Stomach smooth muscle (tissue), 2 donors: ENCODE measurements around the gene KIF6.
"Not testable (repeated sequence)": the region's sequence is repeated elsewhere in the genome, so short reads cannot be mapped to it uniquely, and the experiment has no call there.

Experiments used
- H3K27ac ChIP-seq: one replicate; pipeline ENCODE4 v1.7.0; 2013; ENCODE audit warnings: mild to moderate bottlenecking, low read length, inconsistent platforms
- H3K27me3 ChIP-seq, 2 donors: one replicate each; pipeline ENCODE4 v1.7.0; 2013; ENCODE audit warnings: low read length in 2 of 2; ENCODE audit not compliant: insufficient read depth in 2 of 2, control insufficient read depth in 1 of 2
- H3K36me3 ChIP-seq, 2 donors: one replicate each; pipeline ENCODE4 v1.7.0; 2013; ENCODE audit warnings: low read length in 2 of 2; ENCODE audit not compliant: control insufficient read depth in 2 of 2, insufficient read depth in 2 of 2
- H3K4me1 ChIP-seq: one replicate; pipeline ENCODE4 v1.7.0; 2013; ENCODE audit warnings: low read length; ENCODE audit not compliant: control insufficient read depth, insufficient read depth
- H3K4me3 ChIP-seq, 2 donors: one replicate each; pipeline ENCODE4 v1.7.0; 2013; ENCODE audit warnings: low read length in 2 of 2
- H3K9ac ChIP-seq, 2 donors: one replicate each; pipeline ENCODE4 v1.7.0; 2013; ENCODE audit warnings: low read length in 2 of 2, mild to moderate bottlenecking in 1 of 2
- H3K9me3 ChIP-seq, 2 donors: one replicate each; pipeline ENCODE4 v1.7.0; 2013; ENCODE audit warnings: low read length in 2 of 2; ENCODE audit not compliant: control insufficient read depth in 2 of 2
- donor health status: healthy.
- donor health status: Pancreatic carcinoma.

The KIF6 gene

GRCh38 chr6:39754514-39755115 lies 29.4 kb upstream of the KIF6 start:
- no peaks in the 10 kb centered on the region for H3K27me3 ChIP-seq
- H3K4me1 ChIP-seq = peaks cover 3% of the 10 kb centered on the region
- H3K36me3 ChIP-seq = no peaks in the 10 kb centered on the region
- H3K27ac ChIP-seq = no peak overlapping the region
- no peak overlapping the region for H3K9ac ChIP-seq
- no peaks in the 10 kb centered on the region for H3K9me3 ChIP-seq
- no peak overlapping the region for H3K4me3 ChIP-seq

- Histone ChIP-seq H3K4me3 (no peak overlapping the region), H3K9me3 (no peaks in the 10 kb centered on the region), H3K27ac (no peak overlapping the region)
Observed at GRCh38 chr6:39753725-39754045, 28.5 kb upstream of the KIF6 start.

GRCh38 chr6:39752835-39753724 lies 27.9 kb upstream of the KIF6 start:
- no peaks in the 10 kb centered on the region for H3K9me3 ChIP-seq
- peaks cover 3% of the 10 kb centered on the region for H3K4me1 ChIP-seq
- no peaks in the 10 kb centered on the region for H3K27me3 ChIP-seq
- no peaks in the 10 kb centered on the region for H3K36me3 ChIP-seq
- no peak overlapping the region for H3K4me3 ChIP-seq
- H3K27ac ChIP-seq = no peak overlapping the region
- H3K9ac ChIP-seq = no peak overlapping the region

More at GRCh38 chr6:39753725-39754045, 28.5 kb upstream of the KIF6 start:
- no peak overlapping the region for H3K9ac ChIP-seq
- no peaks in the 10 kb centered on the region for H3K36me3 ChIP-seq
- H3K4me1 ChIP-seq = peaks cover 3% of the 10 kb centered on the region
- H3K27me3 ChIP-seq = no peaks in the 10 kb centered on the region

- Histone ChIP-seq H3K27me3 (no peaks in the 10 kb centered on the region), H3K27ac (no peak overlapping the region), H3K4me1 (no peaks in the 10 kb centered on the region), H3K4me3 (no peak overlapping the region), H3K36me3 (no peaks in the 10 kb centered on the region), H3K9me3 (no peaks in the 10 kb centered on the region), H3K9ac (no peak overlapping the region)
Observed at GRCh38 chr6:39746795-39747194, 21.6 kb upstream of the KIF6 start.

- Histone ChIP-seq H3K9me3 (no peaks in the 10 kb centered on the region), H3K4me1 (no peaks in the 10 kb centered on the region), H3K9ac (no peak overlapping the region), H3K27me3 (no peaks in the 10 kb centered on the region), H3K4me3 (no peak overlapping the region), H3K27ac (no peak overlapping the region), H3K36me3 (no peaks in the 10 kb centered on the region)
Observed at GRCh38 chr6:39733704-39734103, 8.5 kb upstream of the KIF6 start.

GRCh38 chr6:39731565-39731964 lies 6.4 kb upstream of the KIF6 start:
- Histone ChIP-seq H3K9me3 (no peaks in the 10 kb centered on the region), H3K27me3 (no peaks in the 10 kb centered on the region), H3K36me3 (no peaks in the 10 kb centered on the region), H3K4me3 (no peak overlapping the region), H3K4me1 (no peaks in the 10 kb centered on the region), H3K27ac (no peak overlapping the region), H3K9ac (no peak overlapping the region)

GRCh38 chr6:39729945-39730344 lies 4.7 kb upstream of the KIF6 start:
- H3K9me3 ChIP-seq = no peaks in the 10 kb centered on the region
- peaks cover 1% of the 10 kb centered on the region for H3K4me1 ChIP-seq
- H3K27ac ChIP-seq = no peak overlapping the region
- H3K27me3 ChIP-seq = no peaks in the 10 kb centered on the region
- no peaks in the 10 kb centered on the region for H3K36me3 ChIP-seq
- no peak overlapping the region for H3K9ac ChIP-seq
- no peak overlapping the region for H3K4me3 ChIP-seq

- Histone ChIP-seq H3K9ac (peak overlapping the region in 1 of 2 donors; percentile 50), H3K27me3 (no peaks in the 10 kb centered on the region), H3K4me3 (peak overlapping the region; percentile 77 to 86), H3K36me3 (no peaks in the 10 kb centered on the region), H3K4me1 (peaks cover 7% of the 10 kb centered on the region), H3K27ac (no peak overlapping the region), H3K9me3 (no peaks in the 10 kb centered on the region)
Observed at GRCh38 chr6:39725632-39725997, 407 bp upstream of the KIF6 start.

- not testable (repeated sequence) for H3K4me1 ChIP-seq, H3K9ac ChIP-seq, H3K27ac ChIP-seq, H3K27me3 ChIP-seq, H3K9me3 ChIP-seq, H3K4me3 ChIP-seq, H3K36me3 ChIP-seq
Observed at GRCh38 chr6:39723350-39723749, 1.9 kb downstream of the KIF6 start.

GRCh38 chr6:39714802-39715201 lies 10.4 kb downstream of the KIF6 start:
- Histone ChIP-seq H3K4me3 (no peak overlapping the region), H3K36me3 (no peaks in the 10 kb centered on the region), H3K4me1 (no peaks in the 10 kb centered on the region), H3K27ac (no peak overlapping the region), H3K9ac (no peak overlapping the region), H3K27me3 (no peaks in the 10 kb centered on the region), H3K9me3 (no peaks in the 10 kb centered on the region)

- Histone ChIP-seq H3K36me3 (no peaks in the 10 kb centered on the region), H3K9me3 (no peaks in the 10 kb centered on the region), H3K27ac (no peak overlapping the region), H3K27me3 (no peaks in the 10 kb centered on the region), H3K4me1 (no peaks in the 10 kb centered on the region), H3K9ac (no peak overlapping the region), H3K4me3 (no peak overlapping the region)
Observed at GRCh38 chr6:39707962-39708683, 17.1 kb downstream of the KIF6 start.
